AG09309 (cell line): ENCODE measurements around the gene OTOGL.
A peak's percentile ranks its signal among the peaks of the same experiment; 100 is the strongest.

Experiments
- DNase-seq: peaks from one replicate; pipeline ENCODE4 v3.0.0-alpha.2; 2010; ENCODE audit warnings: low read depth
- H3K4me3 ChIP-seq: 2 replicates; pipeline ENCODE4 v1.5.1; 2011; ENCODE audit warnings: mild to moderate bottlenecking, low read depth, low read length, moderate library complexity; ENCODE audit not compliant: control insufficient read depth
- CTCF ChIP-seq: IDR thresholded peaks from 2 replicates; pipeline ENCODE4 v1.5.1; 2011; ENCODE audit warnings: mild to moderate bottlenecking, low read depth, low read length, inconsistent platforms; ENCODE audit not compliant: insufficient read depth, control insufficient read depth; ENCODE audit errors: missing control alignments

OTOGL gene

GRCh38 chr12:80272387-80272915, 173.1 kb downstream of the OTOGL start:
- H3K4me3 ChIP-seq, result no peak overlapping the region
- DNase-seq, result no peak
- no peak for TF ChIP-seq CTCF

- no peak for DNase-seq
- no peak for TF ChIP-seq CTCF
- no peak overlapping the region for H3K4me3 ChIP-seq
These were observed 173.8 kb downstream of the OTOGL start for GRCh38 chr12:80273144-80273543.

GRCh38 chr12:80277732-80278131, 178.4 kb downstream of the OTOGL start:
- H3K4me3 ChIP-seq, result no peak overlapping the region
- TF ChIP-seq CTCF, result no peak
- DNase-seq, result no peak

GRCh38 chr12:80282226-80282625, 182.9 kb downstream of the OTOGL start:
- TF ChIP-seq CTCF, result no peak
- no peak overlapping the region for H3K4me3 ChIP-seq
- no peak for DNase-seq

- peak; percentile 14 for DNase-seq
- H3K4me3 ChIP-seq, result no peak overlapping the region
- no peak for TF ChIP-seq CTCF
These were observed 183.4 kb downstream of the OTOGL start for GRCh38 chr12:80282761-80283160.

- no peak overlapping the region for H3K4me3 ChIP-seq
- DNase-seq, result no peak
- no peak for TF ChIP-seq CTCF
These were observed 191.9 kb downstream of the OTOGL start for GRCh38 chr12:80291108-80291754.
